Ishikawa (cell line): ENCODE measurements around the gene CDH16.

ENCODE experiments used
- CEBPB ChIP-seq: IDR thresholded peaks from 2 replicates; pipeline ENCODE4 v1.6.1; 2012
- CREB1 ChIP-seq: IDR thresholded peaks from 2 replicates; pipeline ENCODE4 v1.6.1; 2012; ENCODE audit warnings: low read depth
- EP300 ChIP-seq: IDR thresholded peaks from 2 replicates; pipeline ENCODE4 v1.6.1; 2012; ENCODE audit warnings: borderline replicate concordance
- MAX ChIP-seq: IDR thresholded peaks from 2 replicates; pipeline ENCODE4 v1.6.1; 2012
- NFIC ChIP-seq: IDR thresholded peaks from 2 replicates; pipeline ENCODE4 v1.6.1; 2012
- REST ChIP-seq: IDR thresholded peaks from 2 replicates; pipeline ENCODE4 v1.6.1; 2012; ENCODE audit warnings: low read depth, mild to moderate bottlenecking
- TAF1 ChIP-seq: IDR thresholded peaks from 2 replicates; pipeline ENCODE4 v1.6.1; 2012; ENCODE audit warnings: low read depth, mild to moderate bottlenecking
- TCF12 ChIP-seq: IDR thresholded peaks from 2 replicates; pipeline ENCODE4 v1.6.1; 2012; ENCODE audit warnings: low read depth

GRCh38 chr16:66932076-66932475, 13.4 kb upstream of the CDH16 start:
- TF ChIP-seq CEBPB (no peak), CREB1 (no peak), REST (no peak), TCF12 (no peak), MAX (no peak), NFIC (no peak), EP300 (no peak), TAF1 (no peak)
